GM18499 (cell line): ENCODE data around the gene AGT.
"Not testable (repeated sequence)": the region's sequence is repeated elsewhere in the genome, so short reads cannot be mapped to it uniquely, and the experiment has no call there.

Experiments used
- ATAC-seq: cut with Tn5 transposase; IDR thresholded peaks from one replicate; pipeline ENCODE4 v1.9.1; 2021; ENCODE audit warnings: moderate number of reproducible peaks; ENCODE audit not compliant: insufficient read depth, unreplicated experiment

AGT gene

DNA sequence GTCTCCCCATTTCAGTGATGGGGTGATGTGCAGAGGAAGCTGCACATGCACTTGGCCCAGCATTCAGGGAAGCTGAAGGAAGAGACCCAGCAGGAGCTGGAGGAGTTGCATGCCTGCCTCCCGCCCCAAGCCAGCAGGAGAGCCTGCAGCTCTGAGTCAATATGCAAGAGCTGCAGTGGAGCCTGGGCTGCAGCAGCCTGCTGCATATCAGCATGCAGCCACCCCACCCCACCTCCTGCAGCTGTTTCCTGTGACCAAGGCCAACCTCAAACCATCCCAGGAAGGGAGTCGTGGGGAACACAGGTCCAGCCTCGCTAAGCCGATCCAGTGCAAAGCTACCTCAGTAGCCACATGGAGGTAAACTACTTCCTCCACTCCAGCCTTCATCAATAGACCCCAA, 18.9 kb downstream of the AGT start:
- no peak for ATAC-seq

GRCh38 chr1:230694464-230694863, 19.5 kb downstream of the AGT start:
- ATAC-seq = no peak

GRCh38 chr1:230693777-230694176, 20.1 kb downstream of the AGT start:
- no peak for ATAC-seq

DNA sequence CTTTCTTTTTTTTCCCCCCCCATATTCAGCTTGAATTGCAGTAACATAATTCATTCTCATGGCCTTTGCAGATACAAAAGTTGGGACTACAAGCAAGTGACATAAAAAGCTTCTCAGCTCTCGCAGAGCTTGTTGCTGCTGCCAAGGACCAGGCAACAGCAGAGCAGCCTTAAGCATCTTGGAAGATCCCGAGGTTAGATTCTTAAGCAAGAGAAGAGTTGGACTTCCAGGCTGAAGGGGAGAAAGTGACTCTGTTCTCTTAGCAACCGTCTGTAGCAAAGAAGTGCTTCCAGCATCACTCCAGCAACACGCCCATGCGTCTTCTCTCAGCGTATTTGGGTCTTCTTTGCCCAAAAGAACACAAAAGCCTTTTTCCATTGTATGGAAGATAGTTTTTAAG, 20.7 kb downstream of the AGT start:
- no peak for ATAC-seq

DNA sequence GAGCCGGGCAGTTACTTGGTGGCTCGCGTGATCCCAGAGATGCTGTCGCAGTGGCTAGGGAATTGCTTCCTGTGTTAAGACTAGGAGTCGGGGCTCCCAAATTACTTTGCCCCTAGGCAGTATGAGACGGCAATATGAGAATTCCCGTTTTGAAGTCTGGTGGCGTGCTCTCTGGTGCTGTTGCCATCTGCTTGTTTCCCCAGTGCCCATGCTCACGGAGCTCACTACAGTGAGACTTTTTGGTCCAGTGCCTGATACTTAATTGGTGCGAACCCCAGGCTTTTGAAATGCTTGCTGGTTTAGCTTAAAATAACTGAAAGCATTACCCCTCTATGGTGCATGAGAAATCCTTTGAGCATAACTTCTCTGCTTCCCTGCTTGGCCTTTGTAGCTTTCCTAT, 22.3 kb downstream of the AGT start:
- ATAC-seq = no peak

DNA sequence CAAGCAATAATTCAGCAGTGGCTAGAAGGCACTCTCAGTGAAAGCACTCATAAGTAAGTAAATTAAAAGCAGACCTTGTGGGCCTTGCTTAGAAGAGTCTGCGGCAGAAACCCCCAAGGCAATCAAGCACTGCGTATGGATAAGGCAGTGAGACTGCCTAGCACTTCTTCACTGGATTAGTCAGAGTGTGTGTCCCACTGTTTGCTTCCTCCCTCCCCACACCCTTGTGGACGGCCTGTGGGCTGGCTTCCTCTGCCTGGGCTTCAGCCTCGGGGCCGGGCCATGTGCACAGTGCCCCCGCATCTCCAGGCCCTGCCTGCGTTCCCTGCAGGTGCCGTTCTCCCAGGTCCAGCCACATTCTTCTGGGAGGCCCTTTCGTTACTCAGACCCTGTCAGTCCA, 23.8 kb downstream of the AGT start:
- ATAC-seq = no peak

- no peak for ATAC-seq
Observed at GRCh38 chr1:230686747-230687146, 27.2 kb downstream of the AGT start.

DNA sequence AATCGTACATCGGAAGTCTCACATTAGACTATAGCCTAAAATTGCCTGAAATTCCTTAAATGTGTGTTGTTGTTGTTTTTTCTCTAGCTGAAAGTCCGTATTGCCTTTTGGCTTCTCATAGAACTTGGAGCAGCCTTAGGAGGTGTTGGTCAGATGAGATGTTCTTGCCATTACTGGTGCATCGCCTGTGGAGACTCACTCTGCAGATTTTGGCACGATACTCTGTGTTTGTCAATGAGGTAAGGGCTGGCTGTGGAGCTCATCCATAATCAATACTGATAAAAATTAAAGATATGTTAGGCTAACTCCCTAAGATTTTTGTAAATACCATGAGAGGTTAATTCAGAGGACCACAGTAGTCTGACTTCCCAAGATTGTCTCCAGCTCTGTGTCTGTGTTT, 28.9 kb downstream of the AGT start:
- ATAC-seq = no peak

DNA sequence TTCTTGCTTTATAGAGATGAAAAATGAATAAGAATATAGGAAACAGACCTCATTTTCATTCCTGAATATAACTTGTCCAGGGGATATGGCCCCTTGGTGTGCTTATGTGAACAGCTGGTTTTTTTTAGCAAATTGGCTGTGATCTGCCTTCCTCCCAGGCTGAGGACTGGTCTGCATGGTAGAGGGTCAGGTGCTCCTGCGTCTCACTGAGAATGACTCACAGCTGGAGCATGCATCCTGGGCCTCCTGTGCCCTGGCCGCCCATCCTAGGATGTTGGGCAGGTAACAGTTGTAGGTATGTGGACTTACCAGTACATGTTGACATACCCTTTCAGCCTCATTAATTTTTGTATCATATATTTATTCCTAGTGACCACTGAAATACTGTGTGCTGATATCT, 29.8 kb downstream of the AGT start:
- no peak for ATAC-seq

DNA sequence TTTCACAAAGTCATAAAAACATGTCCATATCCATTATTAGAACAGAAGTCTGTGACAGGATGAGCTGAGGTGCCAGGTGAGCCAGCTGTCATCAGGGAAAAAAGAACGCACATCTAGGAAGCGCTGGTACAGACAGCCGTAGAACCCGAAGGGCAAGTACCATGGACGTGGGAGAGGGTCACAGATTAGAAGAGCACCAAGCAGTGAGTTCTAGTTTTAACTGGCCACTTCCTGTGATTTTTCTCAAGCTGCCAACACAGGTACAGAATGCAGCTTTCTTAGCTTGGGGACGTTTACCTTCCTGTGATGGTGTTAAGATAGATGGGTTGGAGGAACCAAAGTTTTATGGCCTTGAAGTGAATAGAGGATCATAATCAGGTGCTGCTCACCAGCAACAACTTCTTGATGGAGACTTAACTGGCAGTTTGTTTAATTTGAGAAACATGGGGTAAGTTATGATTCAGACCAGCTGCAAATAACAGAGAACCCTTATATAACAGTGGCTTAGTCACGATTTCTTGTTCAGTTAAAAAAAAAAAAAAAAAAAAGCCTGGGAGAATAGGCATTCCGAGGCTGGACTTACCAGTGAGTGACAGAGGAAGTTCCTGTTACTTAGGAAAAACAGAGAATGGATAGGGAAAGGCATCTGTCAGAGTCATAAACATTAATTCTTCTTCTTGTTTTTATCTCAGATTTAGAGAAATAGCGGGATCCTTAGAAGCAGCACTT, 30.9 kb downstream of the AGT start:
- ATAC-seq = no peak

- ATAC-seq = no peak
Observed at GRCh38 chr1:230682274-230682673, 31.6 kb downstream of the AGT start.

DNA sequence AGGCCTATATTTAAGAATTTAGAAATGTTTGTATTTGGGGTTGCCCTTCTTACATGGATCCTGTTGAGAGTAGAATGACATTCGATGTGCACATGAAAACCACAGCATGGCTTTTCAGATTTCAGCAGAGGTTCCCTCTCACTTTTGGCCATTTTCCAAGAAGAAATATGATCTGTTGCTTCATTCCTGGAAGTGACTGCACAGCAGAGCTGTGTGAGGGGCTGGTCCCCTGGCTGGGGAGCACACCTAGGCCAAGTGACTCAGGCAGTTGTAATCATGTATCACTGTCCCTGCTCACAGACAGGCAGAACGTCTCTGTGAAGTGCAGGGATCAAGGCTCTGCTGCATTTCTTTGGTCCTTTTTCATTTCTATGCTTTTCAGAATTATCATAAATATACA, 32.3 kb downstream of the AGT start:
- no peak for ATAC-seq

DNA sequence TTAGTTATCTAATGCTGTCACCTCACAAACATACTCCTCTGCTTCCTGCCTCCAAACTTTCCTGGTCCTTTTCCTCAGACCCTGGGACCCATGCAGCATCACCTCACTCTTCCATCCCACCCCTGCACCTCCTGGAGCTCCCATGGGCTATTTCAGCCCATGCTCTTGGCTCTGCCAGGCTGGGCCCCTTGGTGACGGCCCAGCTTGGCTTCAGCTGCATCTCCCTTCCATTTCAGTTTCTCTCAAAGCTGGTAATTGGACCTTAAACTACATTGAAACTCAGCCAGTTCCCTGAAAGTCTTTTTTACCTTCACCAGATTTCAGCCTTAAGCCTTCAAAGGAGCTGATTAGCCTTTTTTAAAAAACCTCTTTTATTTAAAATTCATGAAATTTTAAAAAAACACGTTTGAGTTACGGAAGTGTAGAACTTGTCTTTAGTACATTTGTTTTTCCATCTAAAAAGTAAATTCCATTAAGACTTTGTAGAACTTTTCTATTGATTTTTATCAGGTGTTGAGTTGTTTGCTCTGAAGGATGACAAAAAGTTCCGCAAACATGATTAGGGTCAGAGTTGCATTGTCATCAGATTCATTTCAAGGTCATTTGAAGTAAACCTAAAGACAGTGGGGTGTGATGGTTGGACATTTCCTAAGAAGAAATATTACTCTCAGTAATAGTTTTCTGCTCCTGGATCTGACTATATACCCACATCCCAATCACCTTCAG, 33.5 kb downstream of the AGT start:
- ATAC-seq = no peak

DNA sequence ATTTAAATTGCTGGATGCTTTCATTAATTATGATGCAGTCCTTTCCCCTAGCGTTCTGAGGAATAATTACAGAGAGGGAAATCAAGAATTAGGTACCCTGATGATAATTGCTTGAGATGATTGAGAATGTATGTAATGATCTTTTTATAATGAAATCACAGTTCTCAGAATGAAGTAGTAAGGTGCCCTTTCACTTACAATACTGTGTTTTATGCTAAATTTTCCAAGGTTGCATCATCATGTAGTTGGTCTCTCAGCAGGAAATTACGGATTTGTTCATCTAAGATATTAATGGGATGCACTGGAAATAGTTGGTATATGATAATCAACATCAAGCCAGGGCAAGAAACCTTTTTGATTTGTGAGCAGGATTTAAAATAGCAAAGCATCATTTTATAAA, 34.1 kb downstream of the AGT start:
- ATAC-seq = no peak

GRCh38 chr1:230679192-230679591, 34.7 kb downstream of the AGT start:
- no peak for ATAC-seq

GRCh38 chr1:230677200-230677599, 36.7 kb downstream of the AGT start:
- no peak for ATAC-seq

GRCh38 chr1:230674581-230674980, 39.3 kb downstream of the AGT start:
- ATAC-seq = no peak

DNA sequence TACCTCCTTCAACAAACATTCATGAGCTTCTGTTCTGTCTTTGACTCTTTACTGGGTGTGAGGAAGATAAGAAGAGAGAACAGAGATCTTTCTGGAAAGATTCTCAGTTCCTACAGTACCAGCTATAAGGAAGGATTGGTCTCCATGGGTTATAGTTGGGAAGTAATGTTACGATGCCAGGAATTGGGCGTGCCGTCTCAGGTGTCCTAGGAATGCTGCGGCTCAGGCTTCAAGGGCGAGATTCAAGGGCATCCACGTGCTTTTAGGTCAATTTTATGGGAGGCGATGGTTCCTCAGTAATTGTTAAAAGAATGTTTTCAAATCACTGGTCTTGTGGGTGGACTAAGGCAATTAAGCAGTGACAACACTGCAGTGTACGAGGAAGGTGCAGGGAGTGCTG, 44.4 kb downstream of the AGT start:
- ATAC-seq = no peak

- ATAC-seq = no peak
Observed at GRCh38 chr1:230668227-230668626, 45.7 kb downstream of the AGT start.

DNA sequence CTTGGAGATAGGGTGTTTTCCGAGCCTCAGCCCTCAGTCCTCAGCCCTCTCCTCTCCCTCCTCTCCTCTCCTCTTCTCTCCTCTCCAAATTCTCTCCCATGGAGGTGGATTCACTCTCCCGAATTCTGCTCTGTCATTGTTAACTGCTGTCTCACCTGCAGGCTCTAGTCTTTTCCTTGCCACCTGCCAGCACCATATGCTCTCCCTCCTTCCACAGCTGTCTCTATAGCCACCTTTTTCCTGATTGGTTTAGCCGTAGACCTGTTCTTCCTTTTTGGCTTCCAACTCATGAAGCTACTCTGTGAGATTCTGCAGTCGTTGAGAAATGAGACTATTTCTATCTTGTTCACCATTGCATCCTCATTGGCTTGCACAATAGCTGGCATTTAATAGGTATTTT, 51.9 kb downstream of the AGT start:
- no peak for ATAC-seq

DNA sequence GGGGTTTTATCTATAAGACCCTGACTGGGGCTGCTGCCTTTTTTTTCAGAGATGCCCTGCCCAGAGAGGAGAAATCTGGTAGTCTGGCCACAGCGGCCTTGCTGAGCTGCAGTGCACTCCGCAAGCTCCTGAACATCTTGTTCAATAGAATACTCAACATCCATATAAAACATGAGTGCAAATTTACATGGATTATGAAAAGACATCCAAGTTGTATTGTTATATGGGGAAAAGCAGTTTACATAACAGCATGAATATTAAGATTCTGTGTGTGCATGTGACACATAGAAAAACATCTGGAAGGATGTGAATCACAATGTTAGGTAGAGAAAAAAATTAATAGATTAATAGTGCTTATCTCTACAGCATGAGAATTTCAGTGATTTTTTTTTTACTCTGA, 55.2 kb downstream of the AGT start:
- ATAC-seq = no peak

GRCh38 chr1:230658103-230658502, 55.8 kb downstream of the AGT start:
- not testable (repeated sequence) for ATAC-seq
